PC-3 (cell line): ENCODE data around the gene CD300LG. TPM values are rescaled to one million over a fixed set of nuclear protein-coding genes. Genes with fewer than 3 reads are reported as not detected.

Experiments
- ATAC-seq: fragments of 200-7000 bp; cut with Tn5 transposase; 2 replicates; pipeline ENCODE4 v1.9.1; 2020; ENCODE audit warnings: mild to moderate bottlenecking, moderate library complexity
- BruUV-seq: library from RNA; stranded (reverse); fragments of 400-500 nt; replicated peaks from 2 replicates; lab custom pipeline; 2021; lab: Mats Ljungman, UMichigan
- CTCF ChIA-PET: fragments of 300-600 bp; sonication (Branson Sonifier 250); formaldehyde crosslinking; loops from one replicate; lab custom pipeline; 2022; ENCODE audit warnings: antibody characterized with exemption; lab: Charles Lee
- POLR2A ChIA-PET: fragments of 300-600 bp; sonication (Branson Sonifier 250); formaldehyde crosslinking; loops from one replicate; lab custom pipeline; 2022; ENCODE audit warnings: antibody characterized with exemption; ENCODE audit not compliant: unreplicated experiment; lab: Charles Lee
- DNase-seq: peaks from one replicate; pipeline ENCODE4 v3.0.0-alpha.2; 2015
- H2AFZ ChIP-seq: fragments of 300-600 bp; sonication (generic); 2 replicates; pipeline ENCODE4 v1.6.0; 2016; ENCODE audit warnings: antibody characterized with exemption, low read length
- H3F3A ChIP-seq: fragments of 300-600 bp; sonication (generic); one replicate; pipeline ENCODE4 v1.6.0; 2017; ENCODE audit warnings: antibody characterized with exemption, low read length, control low read depth, mild to moderate bottlenecking; ENCODE audit not compliant: unreplicated experiment
- H3K27ac ChIP-seq: fragments of 300-600 bp; sonication (generic); 2 replicates; pipeline ENCODE4 v1.5.1; 2016; ENCODE audit warnings: mild to moderate bottlenecking, low read length
- H3K27me3 ChIP-seq: fragments of 300-600 bp; sonication (generic); 2 replicates; pipeline ENCODE4 v1.6.1; 2016; ENCODE audit warnings: low read length, mixed read lengths
- H3K36me3 ChIP-seq: fragments of 300-600 bp; sonication (generic); 2 replicates; pipeline ENCODE4 v1.6.1; 2016; ENCODE audit warnings: low read depth, mixed run types, low read length, mixed read lengths
- H3K4me1 ChIP-seq: fragments of 300-600 bp; sonication (generic); 2 replicates; pipeline ENCODE4 v1.5.1; 2016; ENCODE audit warnings: low read length; ENCODE audit not compliant: insufficient read depth
- H3K4me2 ChIP-seq: fragments of 300-600 bp; sonication (generic); 2 replicates; pipeline ENCODE4 v1.6.0; 2016; ENCODE audit warnings: low read length
- H3K4me3 ChIP-seq: fragments of 300-600 bp; sonication (generic); 2 replicates; pipeline ENCODE4 v1.5.1; 2016; ENCODE audit warnings: mild to moderate bottlenecking, low read length, mixed read lengths
- H3K79me2 ChIP-seq: fragments of 300-600 bp; sonication (generic); 2 replicates; pipeline ENCODE4 v1.6.1; 2017; ENCODE audit warnings: low read length, mixed read lengths
- H3K9ac ChIP-seq: fragments of 300-600 bp; sonication (generic); 2 replicates; pipeline ENCODE4 v1.6.0; 2016; ENCODE audit warnings: mild to moderate bottlenecking, low read length
- H3K9me2 ChIP-seq: fragments of 300-600 bp; sonication (generic); replicated peaks from 2 replicates; pipeline ENCODE4 v1.6.1; 2016; ENCODE audit warnings: mixed run types, low read length, mixed read lengths
- H3K9me3 ChIP-seq: fragments of 300-600 bp; sonication (generic); 2 replicates; pipeline ENCODE4 v1.6.1; 2016; ENCODE audit warnings: low read length, mixed read lengths
- H4K20me1 ChIP-seq: fragments of 300-600 bp; sonication (generic); 2 replicates; pipeline ENCODE4 v1.6.1; 2016; ENCODE audit warnings: low read length, mixed read lengths
- EZH2 ChIP-seq: fragments of 300-600 bp; sonication (generic); IDR thresholded peaks from one replicate; pipeline ENCODE4 v1.6.1; 2017; ENCODE audit warnings: antibody characterized with exemption, mild to moderate bottlenecking, low read length; ENCODE audit not compliant: unreplicated experiment
- EZH2phosphoT487 ChIP-seq: fragments of 300-600 bp; sonication (generic); IDR thresholded peaks from 2 replicates; pipeline ENCODE4 v1.6.1; 2018; ENCODE audit warnings: mild to moderate bottlenecking, antibody characterized with exemption, low read length, borderline replicate concordance
- intact Hi-C: fragments of 100-400 bp; cut with micrococcal nuclease; formaldehyde crosslinking; loops from 2 replicates; pipeline ENCODE4 v1.9.0; 2023
- total RNA-seq: library from RNA; depleted of rRNA; stranded (reverse); fragments of >200 nt; gene quantifications from 2 replicates; pipeline ENCODE4 v1.2.3, GENCODE V29; 2014
- TF ChIP-seq, protein P1 (sequence below): fragments of 300-600 bp; sonication (generic); conservative IDR thresholded peaks from 2 replicates; pipeline ENCODE4 v1.5.1; 2017; ENCODE audit warnings: antibody characterized with exemption, low read depth, mild to moderate bottlenecking, low read length

CD300LG gene
- total RNA-seq, 1 experiment from 2014 or later: not detected

- DNase-seq (no peak), ATAC-seq (no peak)
- Histone ChIP-seq H3K27ac (no peak overlapping the region), H3K9ac (no peak overlapping the region), H3K4me2 (no peak overlapping the region), H3F3A (no peaks in the 10 kb centered on the region), H3K36me3 (no peaks in the 10 kb centered on the region), H3K9me2 (no peaks in the 10 kb centered on the region), H4K20me1 (no peaks in the 10 kb centered on the region), H3K4me3 (no peak overlapping the region), H3K4me1 (peaks cover 6% of the 10 kb centered on the region; the same call in 1 of the 2 replicates), H3K9me3 (no peaks in the 10 kb centered on the region), H3K79me2 (no peaks in the 10 kb centered on the region), H3K27me3 (no peaks in the 10 kb centered on the region), H2AFZ (no peak overlapping the region)
- TF ChIP-seq EZH2phosphoT487: no peak
- no peak for TF ChIP-seq EZH2
- TF ChIP-seq, protein P1, sequence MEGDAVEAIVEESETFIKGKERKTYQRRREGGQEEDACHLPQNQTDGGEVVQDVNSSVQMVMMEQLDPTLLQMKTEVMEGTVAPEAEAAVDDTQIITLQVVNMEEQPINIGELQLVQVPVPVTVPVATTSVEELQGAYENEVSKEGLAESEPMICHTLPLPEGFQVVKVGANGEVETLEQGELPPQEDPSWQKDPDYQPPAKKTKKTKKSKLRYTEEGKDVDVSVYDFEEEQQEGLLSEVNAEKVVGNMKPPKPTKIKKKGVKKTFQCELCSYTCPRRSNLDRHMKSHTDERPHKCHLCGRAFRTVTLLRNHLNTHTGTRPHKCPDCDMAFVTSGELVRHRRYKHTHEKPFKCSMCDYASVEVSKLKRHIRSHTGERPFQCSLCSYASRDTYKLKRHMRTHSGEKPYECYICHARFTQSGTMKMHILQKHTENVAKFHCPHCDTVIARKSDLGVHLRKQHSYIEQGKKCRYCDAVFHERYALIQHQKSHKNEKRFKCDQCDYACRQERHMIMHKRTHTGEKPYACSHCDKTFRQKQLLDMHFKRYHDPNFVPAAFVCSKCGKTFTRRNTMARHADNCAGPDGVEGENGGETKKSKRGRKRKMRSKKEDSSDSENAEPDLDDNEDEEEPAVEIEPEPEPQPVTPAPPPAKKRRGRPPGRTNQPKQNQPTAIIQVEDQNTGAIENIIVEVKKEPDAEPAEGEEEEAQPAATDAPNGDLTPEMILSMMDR: no peak
- intact Hi-C loops: no loop called here
- BruUV-seq: no TSS peak
- CTCF ChIA-PET: no interaction called here
- POLR2A ChIA-PET: no interaction called here
These were observed 35.9 kb downstream of the CD300LG start for GRCh38 chr17:43882761-43883415.

GRCh38 chr17:43888548-43888947 is 41.6 kb downstream of the CD300LG start:
- Histone ChIP-seq H3K9ac (no peak overlapping the region), H3K9me2 (no peaks in the 10 kb centered on the region), H3K9me3 (no peaks in the 10 kb centered on the region), H3F3A (no peaks in the 10 kb centered on the region), H3K27me3 (no peaks in the 10 kb centered on the region), H3K79me2 (no peaks in the 10 kb centered on the region), H4K20me1 (no peaks in the 10 kb centered on the region), H3K4me2 (no peak overlapping the region), H3K36me3 (no peaks in the 10 kb centered on the region), H3K27ac (no peak overlapping the region), H3K4me3 (no peak overlapping the region), H3K4me1 (no peaks in the 10 kb centered on the region), H2AFZ (no peak overlapping the region)
- BruUV-seq: no TSS peak
- POLR2A ChIA-PET: interaction anchor here (0.6 kb wide), 1 partner anchor 298 kb away, joined by 3 read pairs; the partner anchor contains the start of gene TMUB2
- DNase-seq (no peak), ATAC-seq (no peak)
- TF ChIP-seq EZH2phosphoT487 (no peak), EZH2 (no peak)
- TF ChIP-seq, protein P1: no peak
- CTCF ChIA-PET: no interaction called here
- intact Hi-C loops: no loop called here

DNA sequence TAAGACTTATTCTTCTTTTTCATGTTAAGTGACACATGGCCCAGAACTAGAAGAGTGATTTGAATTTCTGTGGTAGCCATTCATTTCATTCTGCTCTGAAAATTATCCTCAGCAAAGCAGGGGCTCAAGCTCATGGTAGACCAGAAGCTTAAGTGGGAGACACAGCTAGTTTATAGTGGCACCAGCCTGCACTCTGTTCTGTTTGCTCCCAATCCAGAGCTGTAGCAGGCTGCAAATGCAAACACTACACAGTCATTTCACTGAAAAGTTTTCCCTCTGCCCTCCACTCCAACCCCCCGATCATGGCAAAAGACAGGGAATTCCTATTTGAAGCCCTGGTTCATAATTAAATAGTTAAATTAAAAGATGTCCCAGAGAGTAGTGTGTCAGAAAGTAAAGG is 43.3 kb downstream of the CD300LG start:
- H3K4me3 ChIP-seq: no peak overlapping the region
- no peak overlapping the region for H3K4me2 ChIP-seq
- no peak overlapping the region for H2AFZ ChIP-seq
- H3K9ac ChIP-seq: no peak overlapping the region
- ChIA-PET CTCF (interaction anchor here (0.5 to 0.6 kb wide), 2 partner anchors 20 to 45 kb away, joined by 4 to 5 read pairs; no protein-coding TSS in a partner anchor), POLR2A (no interaction called here)
- BruUV-seq: no TSS peak
- no peak for ATAC-seq
- intact Hi-C loops: no loop called here
- H3K79me2 ChIP-seq: no peaks in the 10 kb centered on the region
- H3K27ac ChIP-seq: no peak overlapping the region
- no peaks in the 10 kb centered on the region for H3K4me1 ChIP-seq
- no peaks in the 10 kb centered on the region for H3K27me3 ChIP-seq
- no peaks in the 10 kb centered on the region for H3K36me3 ChIP-seq
- no peaks in the 10 kb centered on the region for H3K9me2 ChIP-seq
- H4K20me1 ChIP-seq: no peaks in the 10 kb centered on the region
- DNase-seq: no peak
- no peaks in the 10 kb centered on the region for H3K9me3 ChIP-seq
- TF ChIP-seq, protein P1: no peak
- no peak for TF ChIP-seq EZH2phosphoT487
- no peak for TF ChIP-seq EZH2
- no peaks in the 10 kb centered on the region for H3F3A ChIP-seq
